Activated T-cell treated with anti-CD3 and anti-CD28 coated beads, Interleukin-2, amount 50 U/mL, for 72 hours (primary cell): ENCODE data around the gene GINS2. TPM values are rescaled to one million over a fixed set of nuclear protein-coding genes. Genes with fewer than 3 reads are reported as not detected.

Source experiments
- ATAC-seq, 2 donors: fragments of 150-1000 bp; cut with Tn5 transposase; replicated peaks in 1 of 2; 2 replicates each; pipeline ENCODE4 v1.10.0; 2021; ENCODE audit warnings: moderate library complexity in 2 of 2, mild to moderate bottlenecking in 1 of 2
- DNase-seq, 2 donors: peaks; one replicate each; pipeline ENCODE4 v3.0.0; 2021 to 2022; ENCODE audit warnings: mixed read lengths in 1 of 2
- H3K27ac Mint-ChIP-seq: one replicate; pipeline ENCODE4 v1.8.0; 2022; ENCODE audit warnings: mild to moderate bottlenecking, moderate library complexity, mixed read lengths
- H3K27me3 Mint-ChIP-seq: one replicate; pipeline ENCODE4 v1.8.0; 2022; ENCODE audit warnings: low read depth, mixed read lengths
- H3K36me3 Mint-ChIP-seq, 2 donors: one replicate each; pipeline ENCODE4 v1.8.0; 2022; ENCODE audit warnings: mixed read lengths in 2 of 2, mild to moderate bottlenecking in 1 of 2; ENCODE audit not compliant: insufficient read depth in 2 of 2
- H3K4me1 Mint-ChIP-seq: one replicate; pipeline ENCODE4 v1.8.0; 2022; ENCODE audit warnings: low read depth, mixed read lengths
- H3K4me3 Mint-ChIP-seq, 2 donors: one replicate each; pipeline ENCODE4 v1.8.0; 2022; ENCODE audit warnings: mild to moderate bottlenecking in 2 of 2, mixed read lengths in 2 of 2, moderate library complexity in 2 of 2
- H3K9me3 Mint-ChIP-seq, 2 donors: one replicate each; pipeline ENCODE4 v1.8.0; 2022; ENCODE audit warnings: mixed read lengths in 2 of 2
- total RNA-seq, 2 donors: library from RNA; stranded (reverse); gene quantifications; one replicate each; pipeline ENCODE4 v1.2.3, GENCODE V29; 2022

GINS2 gene
- total RNA-seq, 2 donors from 2014 or later, result 32.6 to 55.6 TPM

GRCh38 chr16:85650135-85650843, 38.5 kb downstream of the GINS2 start:
- no peaks in the 10 kb centered on the region for H3K36me3 Mint-ChIP-seq
- no peak overlapping the region for H3K4me3 Mint-ChIP-seq
- no peak overlapping the region for H3K27ac Mint-ChIP-seq
- no peaks in the 10 kb centered on the region for H3K4me1 Mint-ChIP-seq
- no peaks in the 10 kb centered on the region for H3K9me3 Mint-ChIP-seq
- DNase-seq (no peak), ATAC-seq (no peak)
- H3K27me3 Mint-ChIP-seq, result no peaks in the 10 kb centered on the region

- peaks cover 6% of the 10 kb centered on the region for H3K4me1 Mint-ChIP-seq
- DNase-seq (no peak), ATAC-seq (no peak)
- H3K27me3 Mint-ChIP-seq, result no peaks in the 10 kb centered on the region
- H3K27ac Mint-ChIP-seq, result no peak overlapping the region
- no peaks in the 10 kb centered on the region for H3K9me3 Mint-ChIP-seq
- no peak overlapping the region for H3K4me3 Mint-ChIP-seq
- H3K36me3 Mint-ChIP-seq, result no peaks in the 10 kb centered on the region
These were observed 39.2 kb downstream of the GINS2 start for GRCh38 chr16:85649411-85650134.

GRCh38 chr16:85648805-85649204, 39.9 kb downstream of the GINS2 start:
- Mint-ChIP-seq H3K4me1 (peaks cover 13% of the 10 kb centered on the region), H3K4me3 (no peak overlapping the region), H3K36me3 (no peaks in the 10 kb centered on the region), H3K9me3 (no peaks in the 10 kb centered on the region), H3K27me3 (no peaks in the 10 kb centered on the region), H3K27ac (no peak overlapping the region)
- ATAC-seq (no peak), DNase-seq (no peak)

GRCh38 chr16:85648070-85648714, 40.6 kb downstream of the GINS2 start:
- no peak for DNase-seq
- Mint-ChIP-seq H3K4me3 (no peak overlapping the region), H3K4me1 (peaks cover 13% of the 10 kb centered on the region), H3K27me3 (no peaks in the 10 kb centered on the region), H3K27ac (no peak overlapping the region), H3K9me3 (no peaks in the 10 kb centered on the region), H3K36me3 (no peaks in the 10 kb centered on the region)
- peak in 1 of 2 donors; percentile 8 for ATAC-seq

GRCh38 chr16:85646976-85647375, 41.8 kb downstream of the GINS2 start:
- Mint-ChIP-seq H3K9me3 (no peaks in the 10 kb centered on the region), H3K27me3 (no peaks in the 10 kb centered on the region), H3K4me3 (no peak overlapping the region), H3K27ac (no peak overlapping the region), H3K4me1 (peaks cover 13% of the 10 kb centered on the region), H3K36me3 (no peaks in the 10 kb centered on the region)
- ATAC-seq (no peak), DNase-seq (no peak)

GRCh38 chr16:85646358-85646907, 42.3 kb downstream of the GINS2 start:
- DNase-seq (no peak), ATAC-seq (no peak)
- Mint-ChIP-seq H3K4me1 (peaks cover 13% of the 10 kb centered on the region), H3K9me3 (no peaks in the 10 kb centered on the region), H3K36me3 (no peaks in the 10 kb centered on the region), H3K27me3 (no peaks in the 10 kb centered on the region), H3K4me3 (no peak overlapping the region), H3K27ac (no peak overlapping the region)

GRCh38 chr16:85645021-85645589, 43.6 kb downstream of the GINS2 start:
- Mint-ChIP-seq H3K27ac (no peak overlapping the region), H3K9me3 (no peaks in the 10 kb centered on the region), H3K27me3 (no peaks in the 10 kb centered on the region), H3K4me1 (peaks cover 13% of the 10 kb centered on the region), H3K4me3 (no peak overlapping the region), H3K36me3 (no peaks in the 10 kb centered on the region)
- ATAC-seq (no peak), DNase-seq (no peak)

GRCh38 chr16:85644093-85644712, 44.6 kb downstream of the GINS2 start:
- ATAC-seq (no peak), DNase-seq (no peak)
- Mint-ChIP-seq H3K36me3 (no peaks in the 10 kb centered on the region), H3K4me1 (peaks cover 13% of the 10 kb centered on the region), H3K9me3 (no peaks in the 10 kb centered on the region), H3K27ac (no peak overlapping the region), H3K27me3 (no peaks in the 10 kb centered on the region), H3K4me3 (no peak overlapping the region)

GRCh38 chr16:85643631-85644030, 45.1 kb downstream of the GINS2 start:
- no peak overlapping the region for H3K4me3 Mint-ChIP-seq
- H3K27ac Mint-ChIP-seq, result no peak overlapping the region
- ATAC-seq (no peak), DNase-seq (no peak)
- H3K9me3 Mint-ChIP-seq, result no peaks in the 10 kb centered on the region
- H3K36me3 Mint-ChIP-seq, result no peaks in the 10 kb centered on the region
- H3K4me1 Mint-ChIP-seq, result peaks cover 13% of the 10 kb centered on the region
- no peaks in the 10 kb centered on the region for H3K27me3 Mint-ChIP-seq

GRCh38 chr16:85642762-85643358, 45.9 kb downstream of the GINS2 start:
- Mint-ChIP-seq H3K27ac (no peak overlapping the region), H3K4me3 (no peak overlapping the region), H3K27me3 (no peaks in the 10 kb centered on the region), H3K4me1 (peaks cover 13% of the 10 kb centered on the region), H3K9me3 (no peaks in the 10 kb centered on the region), H3K36me3 (no peaks in the 10 kb centered on the region)
- DNase-seq (no peak), ATAC-seq (no peak)

- Mint-ChIP-seq H3K27me3 (no peaks in the 10 kb centered on the region), H3K4me3 (no peak overlapping the region), H3K4me1 (peaks cover 13% of the 10 kb centered on the region), H3K27ac (no peak overlapping the region), H3K36me3 (no peaks in the 10 kb centered on the region), H3K9me3 (no peaks in the 10 kb centered on the region)
- DNase-seq, result no peak
- ATAC-seq, result no peak
These were observed 47.0 kb downstream of the GINS2 start for GRCh38 chr16:85641776-85642176.

GRCh38 chr16:85641305-85641704, 47.4 kb downstream of the GINS2 start:
- H3K27ac Mint-ChIP-seq, result no peak overlapping the region
- H3K4me3 Mint-ChIP-seq, result no peak overlapping the region
- ATAC-seq, result no peak
- no peaks in the 10 kb centered on the region for H3K36me3 Mint-ChIP-seq
- DNase-seq, result no peak
- H3K9me3 Mint-ChIP-seq, result no peaks in the 10 kb centered on the region
- peaks cover 13% of the 10 kb centered on the region for H3K4me1 Mint-ChIP-seq
- H3K27me3 Mint-ChIP-seq, result no peaks in the 10 kb centered on the region
